GM12892 (cell line): Measurements from ENCODE around the gene AAGAB.

Source experiments
- POLR2A ChIP-seq: IDR thresholded peaks from 2 replicates; pipeline ENCODE4 v1.6.1; 2011; ENCODE audit warnings: low read depth, low read length, control low read depth
- POLR2AphosphoS5 ChIP-seq: IDR thresholded peaks from 2 replicates; pipeline ENCODE4 v1.6.1; 2011; ENCODE audit warnings: low read depth, low read length, control low read depth
- TAF1 ChIP-seq: IDR thresholded peaks from 2 replicates; pipeline ENCODE4 v1.6.1; 2011; ENCODE audit warnings: low read depth, mild to moderate bottlenecking, control low read depth, low read length, borderline replicate concordance

DNA sequence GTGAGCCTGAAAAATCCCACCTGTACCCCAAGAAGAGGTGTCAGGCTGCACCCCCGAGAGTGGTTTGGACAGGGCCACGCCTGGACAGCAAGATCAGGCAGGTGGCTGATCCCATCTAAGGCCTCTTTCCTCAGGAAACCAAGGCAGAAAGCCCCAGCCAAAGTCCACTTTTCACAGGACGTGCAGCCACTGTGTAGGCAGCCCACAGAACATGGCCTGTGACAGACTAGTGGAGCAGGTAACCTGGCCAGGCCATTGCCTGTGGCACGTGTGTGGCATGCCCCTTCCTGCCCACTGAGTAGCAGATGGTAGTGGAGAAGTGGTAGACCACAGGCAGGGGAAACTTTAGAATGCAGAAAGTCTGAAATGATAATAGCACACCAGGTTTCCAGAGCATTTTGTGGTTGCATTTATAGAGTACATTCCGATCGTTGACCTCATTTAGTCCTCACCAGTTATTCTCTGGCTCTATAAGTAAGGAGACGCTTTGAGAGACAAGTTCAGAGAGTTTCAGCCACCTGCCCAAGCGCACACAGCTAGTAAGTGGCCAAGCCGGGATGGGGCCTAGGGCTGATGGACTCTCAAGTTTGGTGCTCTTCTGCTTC lies 68.7 kb downstream of the AAGAB start:
- TF ChIP-seq POLR2AphosphoS5, result no peak
- no peak for TF ChIP-seq POLR2A
- no peak for TF ChIP-seq TAF1
